ENCODE measurements around the gene HMX2. TPM values are rescaled to one million over a fixed set of nuclear protein-coding genes. Genes with fewer than 3 reads are reported as not detected.

The HMX2 gene
- total and polyA plus RNA-seq, 2 of the 13 experiments (the other 11 are each of a cell fraction or from before 2014, with no cell fraction given) = not detected

GRCh38 chr10:123154711-123155505, 7.0 kb downstream of the HMX2 start (continued):
- no peak for TF ChIP-seq BCLAF1 (IDR thresholded peaks at IDR 0.05)
- no peak for TF ChIP-seq ZNF383 (CRISPR knock-in tag; IDR thresholded peaks at IDR 0.05; ENCODE audit: borderline replicate concordance)
- no peak for TF ChIP-seq DZIP1 (CRISPR knock-in tag; IDR thresholded peaks at IDR 0.05)
- peak; percentile 54 for TF ChIP-seq ZNF883 (CRISPR knock-in tag; IDR thresholded peaks at IDR 0.05; ENCODE audit: not compliant biosample characterization)
- TF ChIP-seq ZFP36 (IDR thresholded peaks at IDR 0.05; ENCODE audit: borderline replicate concordance, low read depth, low read length, partially characterized antibody) = no peak
- no peak; the same call in 1 of the 2 replicates for TF ChIP-seq KDM5B (CRISPR knock-in tag; IDR thresholded peaks at IDR 0.05; ENCODE audit: borderline replicate concordance)
- no peak for TF ChIP-seq FOSL1 (CRISPR knock-in tag; IDR thresholded peaks at IDR 0.05; ENCODE audit: borderline replicate concordance)
- no peak for TF ChIP-seq ZNF784 (CRISPR knock-in tag; IDR thresholded peaks at IDR 0.05; ENCODE audit: borderline replicate concordance)
- TF ChIP-seq HOXA3 (CRISPR knock-in tag; IDR thresholded peaks at IDR 0.05) = no peak
- 0 out of 2 replicates have a peak, but pooled peaks have one; percentile 11 for TF ChIP-seq SMAD1 (CRISPR knock-in tag; IDR thresholded peaks at IDR 0.05; ENCODE audit: borderline replicate concordance, low read depth)
- no peak for TF ChIP-seq GATAD2A (CRISPR knock-in tag; IDR thresholded peaks at IDR 0.05)
- peak; percentile 9; the same call in 1 of the 2 replicates for TF ChIP-seq ZFP91 (CRISPR knock-in tag; IDR thresholded peaks at IDR 0.05; ENCODE audit: borderline replicate concordance)
- TF ChIP-seq MED1 (CRISPR knock-in tag; IDR thresholded peaks at IDR 0.05) = 0 out of 2 replicates have a peak, but pooled peaks have one; percentile 11
- TF ChIP-seq PBX3 (CRISPR knock-in tag; IDR thresholded peaks at IDR 0.05; ENCODE audit: borderline replicate concordance) = no peak
- peak; percentile 72 for TF ChIP-seq ZNF800 (CRISPR knock-in tag; IDR thresholded peaks at IDR 0.05)
- no peak for TF ChIP-seq NFKB2 (CRISPR knock-in tag; IDR thresholded peaks at IDR 0.05; ENCODE audit: borderline replicate concordance)

Data from HepG2 (cell line).